Measurements from ENCODE around the gene ZMYM1.
"Not testable (repeated sequence)": the region's sequence is repeated elsewhere in the genome, so short reads cannot be mapped to it uniquely, and the experiment has no call there.

Gene ZMYM1

GRCh38 chr1:35079003-35079930 is at the start of gene ZMYM1:
Gene ZMYM1, plus strand, starts transcription at chr1:35079385. Its CDS starts 14,603 bp downstream, at chr1:35093988.
- peak; percentile 87 for DNase-seq (ENCODE audit: low read depth)

- no peak for DNase-seq (ENCODE audit: low read depth)
Measured at GRCh38 chr1:35029761-35030160, 49.4 kb upstream of the ZMYM1 start.

- DNase-seq (ENCODE audit: low read depth) = no peak
Measured at GRCh38 chr1:35030338-35030737, 48.8 kb upstream of the ZMYM1 start.

GRCh38 chr1:35030756-35031446 is 48.3 kb upstream of the ZMYM1 start:
- peak; percentile 22 for DNase-seq (ENCODE audit: low read depth)

- DNase-seq (ENCODE audit: low read depth) = no peak
Measured at GRCh38 chr1:35032384-35032739, 46.8 kb upstream of the ZMYM1 start.

- DNase-seq (ENCODE audit: low read depth) = no peak
Measured at GRCh38 chr1:35033346-35033745, 45.8 kb upstream of the ZMYM1 start.

- no peak for DNase-seq (ENCODE audit: low read depth)
Measured at GRCh38 chr1:35036621-35037020, 42.6 kb upstream of the ZMYM1 start.

GRCh38 chr1:35037206-35037605 is 42.0 kb upstream of the ZMYM1 start:
- no peak for DNase-seq (ENCODE audit: low read depth)

GRCh38 chr1:35038723-35039122 is 40.5 kb upstream of the ZMYM1 start:
- DNase-seq (ENCODE audit: low read depth) = no peak

- no peak for DNase-seq (ENCODE audit: low read depth)
Measured at GRCh38 chr1:35043498-35043897, 35.7 kb upstream of the ZMYM1 start.

- DNase-seq (ENCODE audit: low read depth) = no peak
Measured at GRCh38 chr1:35044431-35044830, 34.8 kb upstream of the ZMYM1 start.

GRCh38 chr1:35046730-35047129 is 32.5 kb upstream of the ZMYM1 start:
- DNase-seq (ENCODE audit: low read depth) = no peak

- no peak for DNase-seq (ENCODE audit: low read depth)
Measured at GRCh38 chr1:35047188-35047858, 31.9 kb upstream of the ZMYM1 start.

- DNase-seq (ENCODE audit: low read depth) = no peak
Measured at GRCh38 chr1:35049116-35049515, 30.1 kb upstream of the ZMYM1 start.

GRCh38 chr1:35053433-35053832 is 25.8 kb upstream of the ZMYM1 start:
- no peak for DNase-seq (ENCODE audit: low read depth)

GRCh38 chr1:35054282-35054681 is 24.9 kb upstream of the ZMYM1 start:
- DNase-seq (ENCODE audit: low read depth) = not testable (repeated sequence)

GRCh38 chr1:35058321-35058720 is 20.9 kb upstream of the ZMYM1 start:
- not testable (repeated sequence) for DNase-seq (ENCODE audit: low read depth)

- no peak for DNase-seq (ENCODE audit: low read depth)
Measured at GRCh38 chr1:35058988-35059387, 20.2 kb upstream of the ZMYM1 start.

- no peak for DNase-seq (ENCODE audit: low read depth)
Measured at GRCh38 chr1:35062518-35063196, 16.5 kb upstream of the ZMYM1 start.

- DNase-seq (ENCODE audit: low read depth) = no peak
Measured at GRCh38 chr1:35064265-35064664, 14.9 kb upstream of the ZMYM1 start.

GRCh38 chr1:35069746-35070145 is 9.4 kb upstream of the ZMYM1 start:
- no peak for DNase-seq (ENCODE audit: low read depth)

- DNase-seq (ENCODE audit: low read depth) = no peak
Measured at GRCh38 chr1:35073265-35073811, 5.8 kb upstream of the ZMYM1 start.

All from stimulated activated CD8-positive, alpha-beta memory T cell treated with anti-CD3 and anti-CD28 coated beads, Interleukin-4, amount 100 ng/mL, for 24 hours (primary cell).